ENCODE results near the gene JOSD2. TPM values are rescaled to one million over a fixed set of nuclear protein-coding genes. Genes with fewer than 3 reads are reported as not detected.

JOSD2 gene, protein sequence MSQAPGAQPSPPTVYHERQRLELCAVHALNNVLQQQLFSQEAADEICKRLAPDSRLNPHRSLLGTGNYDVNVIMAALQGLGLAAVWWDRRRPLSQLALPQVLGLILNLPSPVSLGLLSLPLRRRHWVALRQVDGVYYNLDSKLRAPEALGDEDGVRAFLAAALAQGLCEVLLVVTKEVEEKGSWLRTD
- total RNA-seq: 19.3 and 19.7 TPM in 2 replicates

DNA sequence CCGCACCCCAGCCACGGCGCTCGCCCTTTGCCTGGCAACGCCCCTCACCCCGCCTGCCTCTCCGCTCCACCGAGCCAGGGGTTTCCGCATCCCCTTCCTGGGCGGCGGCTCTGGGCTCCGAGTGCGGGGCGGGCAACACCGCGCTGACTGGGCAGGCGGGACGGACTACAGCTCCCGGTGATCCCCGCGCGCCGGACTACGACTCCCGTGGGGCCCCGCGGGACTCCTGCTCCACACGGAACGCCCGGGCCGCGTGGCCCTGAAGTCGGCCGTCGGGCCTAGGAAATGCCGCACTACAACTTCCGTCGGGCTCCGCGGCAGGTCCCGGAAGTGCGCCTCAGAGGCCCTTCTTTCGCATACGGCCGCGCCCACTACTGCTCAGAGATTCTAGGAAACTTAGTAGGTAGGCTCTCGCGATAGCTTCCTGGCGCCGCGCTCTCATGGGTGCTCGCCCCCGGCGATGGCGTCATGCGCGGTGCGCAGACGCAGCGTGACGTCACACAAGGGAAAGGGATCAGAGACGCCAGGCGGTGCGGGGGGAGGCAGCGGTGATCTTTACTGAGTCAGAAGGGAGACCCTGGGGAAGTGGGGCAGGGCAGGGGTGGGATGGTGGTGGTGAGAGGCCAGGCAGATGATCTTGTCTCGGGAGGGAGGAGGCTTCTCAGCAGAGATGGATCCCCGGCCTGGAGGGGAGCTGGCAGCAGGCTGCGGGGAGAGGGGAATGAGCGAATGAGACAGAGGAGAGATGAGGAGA is at the start of gene JOSD2:
Gene JOSD2, minus strand, starts transcription at position 123 of the 754 bp plus-strand sequence. CDS start 760 bp downstream, outside the sequence.

GRCh38 chr19:50513746-50514345 is 2.9 kb upstream of the JOSD2 start, which contains the start of gene ASPDH:
ASPDH (minus strand) TSS chr19:50513913; CDS start chr19:50513823, 90 bp downstream.

GRCh38 chr19:50476224-50476906 is 34.6 kb downstream of the JOSD2 start, which contains the start of the genes EMC10 and GARIN5A:
EMC10 (plus strand) TSS chr19:50476507; CDS start chr19:50476545, 38 bp downstream.
GARIN5A (minus strand) TSS chr19:50476848; CDS start chr19:50476388, 460 bp downstream.

Other genes starting within 250 kb of the JOSD2 start
- not detected in 2 replicates for gene KCNC3, start 181.8 kb downstream of the JOSD2 start, total RNA-seq
- gene NAPSA, start 145.6 kb downstream of the JOSD2 start, total RNA-seq: not detected in 2 replicates
- 74.3 and 82.1 TPM in 2 replicates for gene NR1H2, start 134.7 kb downstream of the JOSD2 start, total RNA-seq
- gene POLD1, start 126.8 kb downstream of the JOSD2 start, total RNA-seq: 10.5 and 51.7 TPM in 2 replicates
- 0.29 TPM in 1 of 2 replicates, not detected in the other for gene SPIB, start 92.3 kb downstream of the JOSD2 start, total RNA-seq
- not detected in 2 replicates for gene MYBPC2, start 78.3 kb downstream of the JOSD2 start, total RNA-seq
- 44.0 and 46.2 TPM in 2 replicates for gene EMC10, start 34.7 kb downstream of the JOSD2 start, total RNA-seq
- 0.14 and 0.44 TPM in 2 replicates for gene GARIN5A, start 34.3 kb downstream of the JOSD2 start, total RNA-seq
- gene ASPDH, start 2.7 kb upstream of the JOSD2 start, total RNA-seq: not detected in 2 replicates
- under 0.01 TPM in 1 of 2 replicates, not detected in the other for gene LRRC4B, start 57.2 kb upstream of the JOSD2 start, total RNA-seq
- gene SYT3, start 128.7 kb upstream of the JOSD2 start, total RNA-seq: not detected in 2 replicates
- gene C19orf81, start 138.3 kb upstream of the JOSD2 start, total RNA-seq: not detected in 2 replicates
- 0.22 and 4.9 TPM in 2 replicates for gene SHANK1, start 208.6 kb upstream of the JOSD2 start, total RNA-seq
- gene CLEC11A, start 212.2 kb upstream of the JOSD2 start, total RNA-seq: 1.8 and 11.5 TPM in 2 replicates

Data from placental pericyte (primary cell).